Tibial nerve (tissue), 3 donors: ENCODE measurements around the gene MS4A10.

Experiments
- POLR2A ChIP-seq, 2 donors: fragments of 450-650 bp; IDR thresholded peaks; one replicate each; pipeline ENCODE4 v1.6.1; 2017; ENCODE audit warnings: antibody characterized with exemption in 2 of 2, mild to moderate bottlenecking in 2 of 2, moderate library complexity in 2 of 2
- TF ChIP-seq, protein P1 (sequence below), 5 experiments: fragments of 200-600 bp in 3 of 5; fragments of 450-650 bp in 2 of 5; sonication (generic) in 3 of 5; IDR thresholded peaks; one replicate each; pipeline ENCODE4 v1.5.1; 2016 to 2019; ENCODE audit warnings: antibody characterized with exemption in 5 of 5, mild to moderate bottlenecking in 3 of 5, moderate library complexity in 2 of 5

DNA sequence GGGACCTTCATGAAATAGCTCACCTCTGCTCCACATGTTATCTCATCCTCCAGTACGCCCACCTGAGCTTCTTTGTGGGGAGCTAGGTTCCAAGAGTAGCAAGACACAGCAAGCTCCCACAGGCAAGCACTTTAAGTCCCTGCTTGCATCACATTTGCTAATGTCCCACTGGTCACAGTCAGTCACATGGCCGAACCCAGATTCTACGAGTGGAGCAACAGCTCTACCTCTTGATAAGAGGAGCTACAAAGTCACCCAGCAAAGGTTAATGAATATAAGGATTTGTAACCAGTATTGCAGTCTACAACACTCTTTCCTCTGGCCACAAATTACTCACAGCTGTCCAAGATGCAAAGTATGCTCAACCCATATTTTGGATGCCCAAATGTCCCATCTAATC, 43.7 kb upstream of the MS4A10 start:
- TF ChIP-seq, protein P1, sequence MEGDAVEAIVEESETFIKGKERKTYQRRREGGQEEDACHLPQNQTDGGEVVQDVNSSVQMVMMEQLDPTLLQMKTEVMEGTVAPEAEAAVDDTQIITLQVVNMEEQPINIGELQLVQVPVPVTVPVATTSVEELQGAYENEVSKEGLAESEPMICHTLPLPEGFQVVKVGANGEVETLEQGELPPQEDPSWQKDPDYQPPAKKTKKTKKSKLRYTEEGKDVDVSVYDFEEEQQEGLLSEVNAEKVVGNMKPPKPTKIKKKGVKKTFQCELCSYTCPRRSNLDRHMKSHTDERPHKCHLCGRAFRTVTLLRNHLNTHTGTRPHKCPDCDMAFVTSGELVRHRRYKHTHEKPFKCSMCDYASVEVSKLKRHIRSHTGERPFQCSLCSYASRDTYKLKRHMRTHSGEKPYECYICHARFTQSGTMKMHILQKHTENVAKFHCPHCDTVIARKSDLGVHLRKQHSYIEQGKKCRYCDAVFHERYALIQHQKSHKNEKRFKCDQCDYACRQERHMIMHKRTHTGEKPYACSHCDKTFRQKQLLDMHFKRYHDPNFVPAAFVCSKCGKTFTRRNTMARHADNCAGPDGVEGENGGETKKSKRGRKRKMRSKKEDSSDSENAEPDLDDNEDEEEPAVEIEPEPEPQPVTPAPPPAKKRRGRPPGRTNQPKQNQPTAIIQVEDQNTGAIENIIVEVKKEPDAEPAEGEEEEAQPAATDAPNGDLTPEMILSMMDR (IDR thresholded peaks at IDR 0.05), result no peak
- no peak for TF ChIP-seq POLR2A (IDR thresholded peaks at IDR 0.05)
